Measurements from ENCODE around the gene FGF14. TPM values are rescaled to one million over a fixed set of nuclear protein-coding genes. Genes with fewer than 3 reads are reported as not detected.

Gene FGF14
- total RNA-seq, 2 experiments from 2014 or later, result not detected

DNA sequence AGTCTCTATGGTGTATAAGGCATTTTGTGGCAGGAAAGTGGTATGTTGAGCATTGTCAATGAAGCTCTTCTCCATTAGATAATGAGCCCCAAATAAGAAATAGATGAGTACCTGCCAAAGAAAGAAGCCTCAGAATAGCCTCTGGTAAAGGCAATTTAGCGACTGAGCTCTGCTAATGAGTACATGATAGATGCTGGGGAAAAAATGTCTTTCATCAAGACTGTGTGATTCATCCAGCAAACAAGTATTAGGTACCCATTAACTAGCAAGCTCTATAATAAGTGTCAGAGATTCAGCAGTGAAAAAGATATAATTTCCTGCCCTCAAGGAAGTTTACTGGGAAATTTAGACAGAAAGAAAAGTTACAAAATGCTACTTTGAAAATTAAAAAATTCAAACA lies 654.8 kb downstream of the FGF14 start:
- ATAC-seq (no peak), DNase-seq (no peak)
- no peaks in the 10 kb centered on the region for H3K4me1 Mint-ChIP-seq
- no peak overlapping the region for H3K4me3 Mint-ChIP-seq
- H3K36me3 Mint-ChIP-seq, result no peaks in the 10 kb centered on the region
- no peak overlapping the region for H3K27ac Mint-ChIP-seq
- CTCF ChIA-PET, result no interaction called here
- no peaks in the 10 kb centered on the region for H3K9me3 Mint-ChIP-seq (ENCODE audit: low read depth)
- peaks cover 12% of the 10 kb centered on the region for H3K27me3 Mint-ChIP-seq

DNA sequence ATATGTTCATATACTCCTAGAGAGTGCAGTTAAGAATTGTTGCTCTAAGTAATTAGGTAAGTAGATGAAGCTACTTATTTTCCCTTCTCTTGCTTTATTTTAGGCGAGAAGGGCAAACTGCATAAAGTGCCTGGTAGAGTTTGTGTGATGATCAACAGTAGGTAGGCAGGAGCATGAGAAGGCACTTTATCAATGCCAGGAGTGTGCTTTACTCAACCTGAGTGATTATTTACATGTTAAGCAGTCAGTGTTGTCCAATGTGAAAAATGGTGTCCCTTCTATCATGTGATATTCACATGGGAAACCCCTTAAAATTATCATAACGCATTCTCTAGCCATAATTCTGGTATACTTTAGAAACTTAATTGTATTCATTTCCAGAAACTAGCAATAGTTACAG lies 655.3 kb downstream of the FGF14 start:
- Mint-ChIP-seq H3K27me3 (peaks cover 12% of the 10 kb centered on the region), H3K4me1 (no peaks in the 10 kb centered on the region), H3K36me3 (no peaks in the 10 kb centered on the region), H3K27ac (no peak overlapping the region), H3K4me3 (no peak overlapping the region), H3K9me3 (ENCODE audit: low read depth) (no peaks in the 10 kb centered on the region)
- ATAC-seq, result no peak
- CTCF ChIA-PET, result no interaction called here
- DNase-seq, result no peak

DNA sequence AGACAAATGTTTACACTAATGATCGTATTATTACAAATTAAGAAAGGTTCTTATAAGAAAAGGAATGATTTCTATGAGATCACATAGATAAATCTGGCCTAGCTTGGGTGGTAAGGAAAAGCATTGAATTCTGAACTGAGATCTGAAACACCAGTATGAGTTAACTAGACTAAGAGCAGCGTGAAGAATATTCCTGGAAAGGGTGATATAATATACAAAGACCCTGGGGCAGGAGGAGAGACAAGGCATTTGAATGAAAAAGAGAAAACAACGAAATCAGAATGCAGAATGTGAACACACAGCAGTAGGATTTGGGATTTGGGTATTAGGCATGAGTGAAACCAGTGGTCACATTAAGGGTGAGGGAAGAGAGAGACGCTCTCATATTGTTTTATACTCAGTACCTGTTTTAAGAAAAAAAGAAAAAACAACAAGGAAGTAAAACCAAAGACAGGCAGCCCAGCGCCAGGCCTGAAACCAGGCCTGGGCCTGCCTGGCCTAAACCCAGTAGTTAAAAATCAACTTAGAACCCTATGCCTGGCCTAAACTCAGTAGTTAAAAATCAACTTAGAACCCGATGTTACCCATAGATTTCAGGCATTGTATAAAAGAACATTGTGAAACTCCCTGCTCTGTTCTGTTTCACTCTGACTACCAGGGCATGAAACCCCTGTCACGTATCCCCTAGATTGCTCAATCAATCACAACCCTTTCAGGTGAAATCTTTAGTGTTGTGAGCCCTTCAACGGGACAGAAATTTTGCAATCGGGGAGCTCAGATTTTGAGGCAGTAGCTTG lies 662.3 kb downstream of the FGF14 start:
- Mint-ChIP-seq H3K9me3 (ENCODE audit: low read depth) (no peaks in the 10 kb centered on the region), H3K27me3 (peaks cover 6% of the 10 kb centered on the region), H3K27ac (no peak overlapping the region), H3K36me3 (no peaks in the 10 kb centered on the region), H3K4me1 (no peaks in the 10 kb centered on the region), H3K4me3 (no peak overlapping the region)
- CTCF ChIA-PET, result no interaction called here
- DNase-seq (no peak), ATAC-seq (no peak)

DNA sequence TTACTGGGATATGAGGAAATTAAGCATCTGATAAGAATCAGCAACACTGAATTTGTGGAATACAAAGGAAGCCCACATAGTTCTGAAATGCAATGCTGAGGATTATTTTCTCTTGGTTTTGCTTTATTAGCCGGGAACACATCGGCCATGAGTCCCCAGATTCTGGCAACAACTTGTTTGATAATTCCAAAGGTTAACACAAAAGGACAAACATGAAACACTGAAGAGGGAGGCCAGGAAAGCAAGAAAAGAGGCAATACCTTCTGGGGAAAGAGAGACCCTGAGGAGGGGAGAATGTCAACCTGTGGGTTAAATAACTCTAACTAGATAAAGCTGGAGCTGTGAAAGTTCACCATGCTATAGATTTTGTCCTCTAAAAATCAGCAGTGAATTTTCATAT lies 663.5 kb downstream of the FGF14 start:
- ATAC-seq (no peak), DNase-seq (no peak)
- no peaks in the 10 kb centered on the region for H3K9me3 Mint-ChIP-seq (ENCODE audit: low read depth)
- CTCF ChIA-PET, result no interaction called here
- no peak overlapping the region for H3K27ac Mint-ChIP-seq
- H3K4me1 Mint-ChIP-seq, result no peaks in the 10 kb centered on the region
- no peaks in the 10 kb centered on the region for H3K36me3 Mint-ChIP-seq
- H3K27me3 Mint-ChIP-seq, result no peaks in the 10 kb centered on the region
- H3K4me3 Mint-ChIP-seq, result no peak overlapping the region

DNA sequence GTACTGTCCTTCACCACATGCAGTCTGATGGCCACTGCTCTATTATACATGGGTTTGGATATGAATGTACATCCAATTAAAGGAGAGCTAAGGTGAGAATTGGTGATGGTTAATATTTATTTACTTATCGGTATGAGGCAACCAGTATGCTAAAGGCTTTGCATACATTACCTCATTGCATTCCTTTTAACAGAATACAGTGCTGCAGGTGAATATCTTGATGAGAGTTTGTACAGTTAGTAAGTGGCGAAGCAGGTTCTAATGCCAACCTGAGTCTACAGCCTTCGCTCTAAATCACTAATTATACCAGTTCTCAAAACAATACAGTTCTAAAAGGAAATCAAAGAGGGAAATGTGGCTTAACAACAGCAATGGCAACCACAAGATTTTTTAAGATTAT lies 665.3 kb downstream of the FGF14 start:
- H3K9me3 Mint-ChIP-seq (ENCODE audit: low read depth), result no peaks in the 10 kb centered on the region
- no peak overlapping the region for H3K27ac Mint-ChIP-seq
- no peak overlapping the region for H3K4me3 Mint-ChIP-seq
- DNase-seq (no peak), ATAC-seq (no peak)
- H3K4me1 Mint-ChIP-seq, result no peaks in the 10 kb centered on the region
- no peaks in the 10 kb centered on the region for H3K27me3 Mint-ChIP-seq
- H3K36me3 Mint-ChIP-seq, result no peaks in the 10 kb centered on the region
- CTCF ChIA-PET, result no interaction called here

DNA sequence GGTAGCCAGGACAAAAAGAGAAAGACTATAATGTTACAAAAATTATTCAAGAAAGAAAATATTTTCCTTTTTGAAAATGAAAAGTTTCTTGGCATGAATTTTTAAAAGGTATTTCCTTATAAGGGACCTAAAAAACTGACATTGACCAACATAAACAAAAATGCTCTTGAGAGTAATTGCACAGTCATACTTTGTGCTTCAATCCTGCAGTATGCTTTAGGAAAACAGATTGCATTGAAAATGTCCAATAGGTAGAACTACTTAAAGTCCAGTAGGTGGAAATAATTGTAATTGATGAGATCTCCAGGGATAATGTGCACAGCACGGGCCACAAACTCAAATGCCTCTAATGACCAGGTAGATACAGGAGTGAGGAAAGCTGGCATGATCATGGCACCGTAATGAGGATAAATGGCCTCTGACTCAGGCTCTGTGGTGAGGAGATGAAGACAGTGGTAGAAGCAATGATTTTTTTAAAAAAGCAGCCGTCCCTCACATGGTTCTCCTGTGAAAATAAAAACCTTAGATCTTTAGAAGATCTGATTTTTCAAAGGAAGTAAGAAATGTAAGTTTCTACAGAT lies 671.3 kb downstream of the FGF14 start:
- CTCF ChIA-PET, result no interaction called here
- ATAC-seq, result no peak
- DNase-seq, result no peak
- H3K36me3 Mint-ChIP-seq, result no peaks in the 10 kb centered on the region
- H3K9me3 Mint-ChIP-seq (ENCODE audit: low read depth), result no peaks in the 10 kb centered on the region
- no peaks in the 10 kb centered on the region for H3K27me3 Mint-ChIP-seq
- no peak overlapping the region for H3K4me3 Mint-ChIP-seq
- H3K4me1 Mint-ChIP-seq, result no peaks in the 10 kb centered on the region
- no peak overlapping the region for H3K27ac Mint-ChIP-seq

DNA sequence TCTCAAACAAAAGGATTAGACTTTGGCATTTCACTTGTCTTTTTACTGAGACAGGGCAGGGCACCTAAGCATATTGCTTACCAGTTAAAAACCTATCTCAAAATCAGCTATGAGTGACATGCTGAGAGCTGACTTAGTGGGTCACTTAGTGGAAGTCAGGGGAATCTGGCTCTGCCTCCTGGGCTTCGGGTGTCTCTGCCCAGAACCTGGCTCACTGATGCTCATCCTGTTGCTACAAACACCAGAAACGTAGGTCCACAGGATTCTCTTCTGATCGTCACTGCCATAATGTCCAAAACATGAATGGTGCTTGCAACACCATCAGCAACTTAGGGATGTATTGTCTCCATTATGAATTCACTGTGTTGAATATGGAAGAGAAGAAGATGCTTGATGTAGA lies 673.2 kb downstream of the FGF14 start:
- CTCF ChIA-PET, result no interaction called here
- ATAC-seq, result no peak
- H3K27ac Mint-ChIP-seq, result no peak overlapping the region

DNA sequence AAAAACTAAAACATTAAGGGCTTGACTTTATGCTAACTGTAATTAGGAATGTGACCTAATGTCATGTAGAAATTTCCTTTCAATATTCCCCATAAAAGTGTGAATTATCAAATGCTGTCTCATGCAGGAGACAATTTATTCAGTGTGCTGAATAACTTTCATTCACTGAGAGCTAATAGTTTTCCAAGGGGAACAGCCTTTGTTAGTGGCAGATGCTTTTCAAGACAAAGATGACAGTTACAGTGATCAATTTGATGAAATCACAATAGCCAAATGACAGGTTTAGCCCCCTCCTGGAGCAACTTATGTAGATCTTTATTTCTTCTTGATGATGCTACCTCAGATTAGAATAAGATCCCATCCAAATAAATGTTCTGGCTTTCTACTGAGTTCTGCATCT lies 673.8 kb downstream of the FGF14 start:
- Mint-ChIP-seq H3K4me3 (no peak overlapping the region), H3K9me3 (ENCODE audit: low read depth) (no peaks in the 10 kb centered on the region), H3K36me3 (no peaks in the 10 kb centered on the region), H3K27ac (no peak overlapping the region), H3K27me3 (no peaks in the 10 kb centered on the region), H3K4me1 (no peaks in the 10 kb centered on the region)
- CTCF ChIA-PET, result no interaction called here
- ATAC-seq, result no peak
- no peak for DNase-seq

More for the DNA sequence above, 673.2 kb downstream of the FGF14 start:
- Mint-ChIP-seq H3K36me3 (no peaks in the 10 kb centered on the region), H3K27me3 (no peaks in the 10 kb centered on the region), H3K9me3 (ENCODE audit: low read depth) (no peaks in the 10 kb centered on the region), H3K4me3 (no peak overlapping the region), H3K4me1 (no peaks in the 10 kb centered on the region)
- no peak for DNase-seq

DNA sequence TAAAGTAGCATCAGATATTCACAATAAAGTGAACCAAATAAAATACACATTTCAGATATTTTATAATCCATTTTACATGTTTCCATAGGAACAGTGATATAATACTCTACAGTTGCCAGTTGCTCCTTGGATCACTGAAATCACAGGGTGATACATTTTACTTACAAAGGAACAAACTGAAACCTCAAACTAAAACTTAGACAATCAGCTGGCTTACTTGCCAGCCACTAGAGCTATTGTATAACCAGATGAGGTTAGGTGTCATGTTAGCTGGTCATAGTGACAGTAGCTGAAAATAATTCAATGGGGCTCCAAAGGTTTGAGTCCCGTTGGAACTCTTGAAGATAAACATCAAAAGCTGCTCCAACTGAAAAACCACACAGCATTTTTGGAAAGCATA lies 674.7 kb downstream of the FGF14 start:
- CTCF ChIA-PET, result no interaction called here
- Mint-ChIP-seq H3K36me3 (no peaks in the 10 kb centered on the region), H3K27me3 (no peaks in the 10 kb centered on the region)

DNA sequence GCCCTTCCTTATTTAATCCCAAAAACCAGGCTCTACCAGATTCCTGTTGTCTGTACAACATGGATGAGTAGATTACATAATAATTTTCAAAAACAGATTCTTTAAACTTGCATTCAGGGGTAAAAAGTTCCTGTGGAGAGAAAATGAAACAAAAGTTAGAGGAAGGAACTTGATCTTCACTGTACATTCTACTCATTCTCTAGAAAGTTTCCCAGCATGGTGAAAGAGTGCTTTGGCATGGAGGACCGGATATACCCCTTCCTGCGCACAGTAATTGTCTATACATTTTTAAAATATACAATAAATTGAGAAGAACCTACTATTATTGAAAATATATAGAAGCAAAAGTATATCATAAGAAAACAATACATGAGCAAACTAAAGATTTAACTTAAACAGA lies 675.2 kb downstream of the FGF14 start:
- CTCF ChIA-PET, result no interaction called here
- Mint-ChIP-seq H3K27me3 (no peaks in the 10 kb centered on the region), H3K36me3 (no peaks in the 10 kb centered on the region), H3K4me1 (no peaks in the 10 kb centered on the region), H3K4me3 (no peak overlapping the region), H3K27ac (no peak overlapping the region), H3K9me3 (ENCODE audit: low read depth) (no peaks in the 10 kb centered on the region)
- DNase-seq (no peak), ATAC-seq (no peak)

More for the DNA sequence above, 674.7 kb downstream of the FGF14 start:
- DNase-seq, result no peak
- Mint-ChIP-seq H3K9me3 (ENCODE audit: low read depth) (no peaks in the 10 kb centered on the region), H3K4me3 (no peak overlapping the region), H3K27ac (no peak overlapping the region), H3K4me1 (no peaks in the 10 kb centered on the region)
- no peak for ATAC-seq

DNA sequence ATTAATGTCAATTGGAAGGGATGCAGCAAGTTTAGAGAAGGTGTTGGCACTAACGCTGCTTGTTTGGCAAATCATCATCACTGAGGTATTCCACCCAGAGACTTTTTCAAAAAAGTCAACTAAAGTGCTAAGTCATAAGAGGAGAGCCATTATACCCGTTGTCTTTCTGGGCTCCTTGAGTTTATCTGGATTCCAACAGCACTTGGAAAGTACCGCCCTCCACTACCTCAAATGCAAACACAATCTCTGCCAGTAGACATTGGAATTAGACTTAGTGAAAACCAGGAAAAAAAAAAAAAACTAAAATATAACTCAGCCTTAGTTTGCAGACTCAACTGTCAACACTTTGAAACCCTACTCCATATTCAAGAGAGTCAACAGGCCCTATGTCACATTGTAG lies 683.4 kb downstream of the FGF14 start:
- CTCF ChIA-PET, result no interaction called here
- no peak overlapping the region for H3K27ac Mint-ChIP-seq

DNA sequence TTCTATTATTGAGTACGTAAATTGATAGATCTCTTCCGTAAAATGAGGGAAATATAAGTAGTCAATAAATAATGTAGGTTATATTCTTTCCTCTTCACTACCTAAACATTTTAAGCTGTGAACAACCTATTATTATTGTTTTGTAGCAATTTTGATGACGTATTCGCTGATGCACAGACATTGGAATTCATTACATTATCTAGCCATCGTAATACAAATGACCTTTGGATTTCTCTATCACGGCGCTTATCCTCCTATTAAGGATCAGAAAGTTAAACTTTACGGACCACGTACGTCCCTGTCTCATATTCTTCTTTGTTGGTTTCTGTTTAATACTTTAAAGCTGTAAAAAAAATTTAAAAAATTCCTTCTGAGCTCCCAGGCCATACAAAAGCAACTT lies 684.5 kb downstream of the FGF14 start:
- no peaks in the 10 kb centered on the region for H3K27me3 Mint-ChIP-seq
- CTCF ChIA-PET, result interaction anchor here (0.6 kb wide), 1 partner anchor 18 kb away, joined by 3 read pairs; no protein-coding TSS in a partner anchor
- no peak for ATAC-seq
- H3K36me3 Mint-ChIP-seq, result no peaks in the 10 kb centered on the region
- H3K4me3 Mint-ChIP-seq, result no peak overlapping the region
- no peak for DNase-seq
- H3K4me1 Mint-ChIP-seq, result no peaks in the 10 kb centered on the region
- no peaks in the 10 kb centered on the region for H3K9me3 Mint-ChIP-seq (ENCODE audit: low read depth)
- H3K27ac Mint-ChIP-seq, result no peak overlapping the region

More for the DNA sequence above, 683.4 kb downstream of the FGF14 start:
- no peaks in the 10 kb centered on the region for H3K9me3 Mint-ChIP-seq (ENCODE audit: low read depth)
- no peak for ATAC-seq
- H3K4me3 Mint-ChIP-seq, result no peak overlapping the region
- no peak for DNase-seq
- H3K36me3 Mint-ChIP-seq, result no peaks in the 10 kb centered on the region
- no peaks in the 10 kb centered on the region for H3K4me1 Mint-ChIP-seq
- H3K27me3 Mint-ChIP-seq, result no peaks in the 10 kb centered on the region

DNA sequence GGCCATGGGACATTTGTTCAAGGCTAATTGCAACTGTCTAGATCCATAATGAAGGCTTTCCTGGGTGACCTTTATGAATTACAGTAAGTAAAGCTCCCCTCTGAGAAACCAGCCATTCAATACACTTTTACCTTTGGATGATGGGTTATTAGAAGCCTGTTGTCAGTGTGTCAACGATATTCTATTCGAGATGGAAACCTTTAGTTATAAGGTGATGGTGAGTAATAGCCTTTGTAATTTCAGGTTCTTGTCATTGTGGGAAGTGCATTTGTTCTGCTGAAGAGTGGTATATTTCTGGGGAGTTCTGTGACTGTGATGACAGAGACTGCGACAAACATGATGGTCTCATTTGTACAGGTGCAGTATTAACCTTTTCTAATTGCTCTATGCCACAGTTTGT lies 687.7 kb downstream of the FGF14 start:
- CTCF ChIA-PET, result no interaction called here
- Mint-ChIP-seq H3K27me3 (no peaks in the 10 kb centered on the region), H3K4me3 (no peak overlapping the region), H3K9me3 (ENCODE audit: low read depth) (no peaks in the 10 kb centered on the region), H3K27ac (no peak overlapping the region), H3K36me3 (no peaks in the 10 kb centered on the region), H3K4me1 (no peaks in the 10 kb centered on the region)
- no peak for DNase-seq
- no peak for ATAC-seq

DNA sequence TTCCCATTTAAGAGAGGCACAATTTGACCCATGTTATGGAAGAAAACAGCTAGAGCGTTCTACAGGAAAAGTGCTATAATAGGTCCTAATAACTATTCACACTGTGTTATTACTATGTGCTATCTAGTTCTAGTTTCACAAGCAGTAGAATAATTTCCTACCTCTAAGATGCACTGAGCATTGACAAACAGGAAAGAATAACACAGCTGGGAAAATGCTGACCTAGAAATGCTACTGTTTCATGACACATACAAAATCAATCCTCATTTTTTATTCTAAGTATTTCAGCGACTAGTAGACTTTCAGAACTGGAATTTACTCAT lies 689.9 kb downstream of the FGF14 start:
- CTCF ChIA-PET, result interaction anchor here (0.6 kb wide), 1 partner anchor 738 kb away, joined by 3 read pairs; no protein-coding TSS in a partner anchor
- ATAC-seq, result no peak
- DNase-seq, result no peak
- Mint-ChIP-seq H3K9me3 (ENCODE audit: low read depth) (no peaks in the 10 kb centered on the region), H3K4me3 (no peak overlapping the region), H3K27ac (no peak overlapping the region), H3K36me3 (no peaks in the 10 kb centered on the region), H3K27me3 (peaks cover 3% of the 10 kb centered on the region), H3K4me1 (peaks cover 2% of the 10 kb centered on the region)
